IPS-18a (cell line): ENCODE measurements around the gene FANCI.

ENCODE experiments used
- H3K27ac ChIP-seq: one replicate; pipeline ENCODE4 v1.5.1; 2013; ENCODE audit warnings: low read length
- H3K27me3 ChIP-seq: one replicate; pipeline ENCODE4 v1.6.1; 2013; ENCODE audit warnings: mild to moderate bottlenecking, low read length; ENCODE audit not compliant: control insufficient read depth, insufficient read depth
- H3K36me3 ChIP-seq: one replicate; pipeline ENCODE4 v1.6.1; 2013; ENCODE audit warnings: low read depth, low read length; ENCODE audit not compliant: control insufficient read depth
- H3K4me1 ChIP-seq: one replicate; pipeline ENCODE4 v1.6.1; 2013; ENCODE audit warnings: low read depth, low read length; ENCODE audit not compliant: control insufficient read depth
- H3K4me3 ChIP-seq: one replicate; pipeline ENCODE4 v1.5.1; 2013; ENCODE audit warnings: low read length
- H3K9ac ChIP-seq: one replicate; pipeline ENCODE4 v1.6.1; 2013; ENCODE audit warnings: mild to moderate bottlenecking, low read length, moderate library complexity
- H3K9me3 ChIP-seq: one replicate; pipeline ENCODE4 v1.6.1; 2013; ENCODE audit warnings: low read depth, low read length; ENCODE audit not compliant: control insufficient read depth

Gene FANCI

GRCh38 chr15:89335298-89336041, 91.7 kb downstream of the FANCI start:
- Histone ChIP-seq H3K9ac (peak overlapping the region; percentile 26), H3K4me1 (peaks cover 8% of the 10 kb centered on the region), H3K27me3 (peaks cover 16% of the 10 kb centered on the region), H3K36me3 (peaks cover 22% of the 10 kb centered on the region), H3K27ac (no peak overlapping the region), H3K9me3 (no peaks in the 10 kb centered on the region), H3K4me3 (peak overlapping the region; percentile 68)

GRCh38 chr15:89338036-89338435, 94.3 kb downstream of the FANCI start:
- H3K4me3 ChIP-seq: no peak overlapping the region
- H3K27me3 ChIP-seq: peaks cover 16% of the 10 kb centered on the region
- no peak overlapping the region for H3K9ac ChIP-seq
- H3K4me1 ChIP-seq: peaks cover 3% of the 10 kb centered on the region
- H3K9me3 ChIP-seq: no peaks in the 10 kb centered on the region
- no peaks in the 10 kb centered on the region for H3K36me3 ChIP-seq
- no peak overlapping the region for H3K27ac ChIP-seq

GRCh38 chr15:89340573-89340972, 96.8 kb downstream of the FANCI start:
- H3K36me3 ChIP-seq: no peaks in the 10 kb centered on the region
- no peak overlapping the region for H3K9ac ChIP-seq
- H3K27ac ChIP-seq: no peak overlapping the region
- no peaks in the 10 kb centered on the region for H3K4me1 ChIP-seq
- H3K9me3 ChIP-seq: no peaks in the 10 kb centered on the region
- H3K27me3 ChIP-seq: peaks cover 13% of the 10 kb centered on the region
- H3K4me3 ChIP-seq: no peak overlapping the region

GRCh38 chr15:89341316-89342005, 97.7 kb downstream of the FANCI start:
- Histone ChIP-seq H3K4me1 (no peaks in the 10 kb centered on the region), H3K27me3 (peaks cover 4% of the 10 kb centered on the region), H3K36me3 (no peaks in the 10 kb centered on the region), H3K4me3 (no peak overlapping the region), H3K27ac (no peak overlapping the region), H3K9me3 (no peaks in the 10 kb centered on the region), H3K9ac (no peak overlapping the region)

GRCh38 chr15:89342840-89343239, 99.1 kb downstream of the FANCI start:
- Histone ChIP-seq H3K27me3 (no peaks in the 10 kb centered on the region), H3K9ac (no peak overlapping the region), H3K4me3 (no peak overlapping the region), H3K27ac (no peak overlapping the region), H3K36me3 (no peaks in the 10 kb centered on the region), H3K9me3 (no peaks in the 10 kb centered on the region), H3K4me1 (peaks cover 4% of the 10 kb centered on the region)

- H3K9me3 ChIP-seq: no peaks in the 10 kb centered on the region
- peaks cover 4% of the 10 kb centered on the region for H3K4me1 ChIP-seq
- no peak overlapping the region for H3K27ac ChIP-seq
- H3K27me3 ChIP-seq: no peaks in the 10 kb centered on the region
- H3K36me3 ChIP-seq: no peaks in the 10 kb centered on the region
- no peak overlapping the region for H3K4me3 ChIP-seq
- H3K9ac ChIP-seq: no peak overlapping the region
Observed at GRCh38 chr15:89345248-89345647, 101.5 kb downstream of the FANCI start.

GRCh38 chr15:89346516-89347231, 102.9 kb downstream of the FANCI start:
- Histone ChIP-seq H3K36me3 (no peaks in the 10 kb centered on the region), H3K9ac (no peak overlapping the region), H3K27me3 (no peaks in the 10 kb centered on the region), H3K9me3 (no peaks in the 10 kb centered on the region), H3K4me3 (no peak overlapping the region), H3K27ac (no peak overlapping the region), H3K4me1 (peaks cover 4% of the 10 kb centered on the region)

GRCh38 chr15:89349206-89349558, 105.4 kb downstream of the FANCI start:
- Histone ChIP-seq H3K27me3 (peaks cover 10% of the 10 kb centered on the region), H3K4me3 (no peak overlapping the region), H3K9ac (no peak overlapping the region), H3K4me1 (peaks cover 4% of the 10 kb centered on the region), H3K27ac (no peak overlapping the region), H3K36me3 (no peaks in the 10 kb centered on the region), H3K9me3 (no peaks in the 10 kb centered on the region)

GRCh38 chr15:89352476-89352875, 108.7 kb downstream of the FANCI start:
- Histone ChIP-seq H3K9ac (no peak overlapping the region), H3K27ac (no peak overlapping the region), H3K27me3 (peaks cover 40% of the 10 kb centered on the region), H3K4me3 (no peak overlapping the region), H3K36me3 (no peaks in the 10 kb centered on the region), H3K4me1 (no peaks in the 10 kb centered on the region), H3K9me3 (no peaks in the 10 kb centered on the region)

GRCh38 chr15:89353991-89354390, 110.2 kb downstream of the FANCI start:
- no peaks in the 10 kb centered on the region for H3K9me3 ChIP-seq
- no peak overlapping the region for H3K4me3 ChIP-seq
- H3K36me3 ChIP-seq: no peaks in the 10 kb centered on the region
- H3K27me3 ChIP-seq: peaks cover 55% of the 10 kb centered on the region
- no peaks in the 10 kb centered on the region for H3K4me1 ChIP-seq
- H3K9ac ChIP-seq: no peak overlapping the region
- H3K27ac ChIP-seq: no peak overlapping the region

GRCh38 chr15:89356634-89357298, 113.0 kb downstream of the FANCI start:
- Histone ChIP-seq H3K4me1 (peaks cover 3% of the 10 kb centered on the region), H3K36me3 (no peaks in the 10 kb centered on the region), H3K27me3 (peaks cover 82% of the 10 kb centered on the region), H3K4me3 (no peak overlapping the region), H3K27ac (no peak overlapping the region), H3K9me3 (no peaks in the 10 kb centered on the region), H3K9ac (no peak overlapping the region)
